GM23248 (cell line): Measurements from ENCODE around the gene SDK2.

Source experiments
- EZH2 ChIP-seq: fragments of 200-600 bp; sonication (generic); IDR thresholded peaks from 2 replicates; pipeline ENCODE4 v1.6.1; 2018; ENCODE audit warnings: antibody characterized with exemption, mild to moderate bottlenecking; ENCODE audit not compliant: insufficient read depth, poor library complexity, severe bottlenecking
- EZH2phosphoT487 ChIP-seq: fragments of 200-600 bp; sonication (generic); IDR thresholded peaks from 2 replicates; pipeline ENCODE4 v1.6.1; 2018; ENCODE audit warnings: antibody characterized with exemption, moderate library complexity, mild to moderate bottlenecking, low read depth; ENCODE audit not compliant: insufficient read depth

- TF ChIP-seq EZH2 (no peak), EZH2phosphoT487 (no peak)
Measured at GRCh38 chr17:73399056-73399455, 245.2 kb downstream of the SDK2 start.
